IMR-90 (cell line): Measurements from ENCODE around the gene ABHD1. TPM values are rescaled to one million over a fixed set of nuclear protein-coding genes. Genes with fewer than 3 reads are reported as not detected.

Source experiments
- ATAC-seq: fragments of 200-7000 bp; cut with Tn5 transposase; 2 replicates; pipeline ENCODE4 v1.9.1; 2020; ENCODE audit warnings: low read depth, mild to moderate bottlenecking, moderate library complexity
- BruUV-seq: library from RNA; stranded (reverse); fragments of 400-500 nt; replicated peaks from 2 replicates; lab custom pipeline; 2021; lab: Mats Ljungman, UMichigan
- CTCF ChIA-PET: fragments of 300-600 bp; formaldehyde crosslinking; extraction: SDS; loops from one replicate; lab custom pipeline; 2021; ENCODE audit warnings: antibody characterized with exemption; lab: Yijun Ruan, JAX
- POLR2A ChIA-PET: fragments of 300-600 bp; sonication (Branson Sonifier 250); formaldehyde crosslinking; loops from one replicate; lab custom pipeline; 2022; ENCODE audit warnings: antibody characterized with exemption; ENCODE audit not compliant: unreplicated experiment; lab: Charles Lee
- DNase-seq: peaks from one replicate; pipeline ENCODE4 v3.0.0; 2013
- H2AFZ ChIP-seq: replicated peaks from 2 replicates; pipeline ENCODE3; 2013; ENCODE audit warnings: low read length, mild to moderate bottlenecking; ENCODE audit not compliant: poor library complexity
- H2AK5ac ChIP-seq: 2 replicates; pipeline ENCODE4 v1.6.1; 2013; ENCODE audit warnings: low read depth, low read length, inconsistent platforms
- H2AK9ac ChIP-seq: replicated peaks from 2 replicates; pipeline ENCODE3; 2013; ENCODE audit warnings: mild to moderate bottlenecking, low read depth, low read length, moderate library complexity; ENCODE audit not compliant: poor library complexity
- H2BK120ac ChIP-seq: 2 replicates; pipeline ENCODE4 v1.6.1; 2013; ENCODE audit warnings: low read depth, low read length, inconsistent platforms
- H2BK15ac ChIP-seq: 3 replicates; pipeline ENCODE4 v1.6.1; 2013; ENCODE audit warnings: low read depth, low read length, inconsistent platforms
- H2BK20ac ChIP-seq: 2 replicates; pipeline ENCODE4 v1.6.1; 2013; ENCODE audit warnings: low read depth, mild to moderate bottlenecking, inconsistent platforms, low read length, moderate library complexity
- H2BK5ac ChIP-seq: 2 replicates; pipeline ENCODE4 v1.6.1; 2013; ENCODE audit warnings: mild to moderate bottlenecking, low read depth, low read length, inconsistent platforms; ENCODE audit not compliant: poor library complexity, severe bottlenecking
- H3K14ac ChIP-seq: replicated peaks from 2 replicates; pipeline ENCODE4 v1.6.1; 2013; ENCODE audit warnings: low read depth, low read length, inconsistent platforms
- H3K18ac ChIP-seq: 2 replicates; pipeline ENCODE4 v1.6.1; 2013; ENCODE audit warnings: low read depth, low read length, control low read depth
- H3K23ac ChIP-seq: 2 replicates; pipeline ENCODE4 v1.6.1; 2013; ENCODE audit warnings: low read depth, low read length, inconsistent platforms
- H3K27ac ChIP-seq: 2 replicates; pipeline ENCODE4 v1.5.1; 2013; ENCODE audit warnings: mild to moderate bottlenecking, control low read depth, low read length; ENCODE audit not compliant: insufficient read depth
- H3K27me3 ChIP-seq: 2 replicates; pipeline ENCODE4 v1.6.1; 2013; ENCODE audit warnings: low read length; ENCODE audit not compliant: control insufficient read depth, insufficient read depth
- H3K36me3 ChIP-seq: 2 replicates; pipeline ENCODE4 v1.6.1; 2013; ENCODE audit warnings: low read length, mixed read lengths; ENCODE audit not compliant: control insufficient read depth, insufficient read depth
- H3K4ac ChIP-seq: 2 replicates; pipeline ENCODE4 v1.6.1; 2013; ENCODE audit warnings: low read depth, low read length, inconsistent platforms
- H3K4me1 ChIP-seq: 2 replicates; pipeline ENCODE4 v1.6.1; 2013; ENCODE audit warnings: low read length, mixed read lengths; ENCODE audit not compliant: control insufficient read depth, insufficient read depth
- H3K4me2 ChIP-seq: 2 replicates; pipeline ENCODE4 v1.6.1; 2013; ENCODE audit warnings: low read depth, mild to moderate bottlenecking, control low read depth, low read length, moderate library complexity
- H3K4me3 ChIP-seq: 2 replicates; pipeline ENCODE4 v1.5.1; 2013; ENCODE audit warnings: low read depth, mild to moderate bottlenecking, control low read depth, low read length, moderate library complexity; ENCODE audit not compliant: insufficient read depth
- H3K56ac ChIP-seq: 2 replicates; pipeline ENCODE4 v1.6.1; 2013; ENCODE audit warnings: low read length, inconsistent platforms; ENCODE audit not compliant: insufficient read depth; ENCODE audit errors: extremely low read depth
- H3K79me1 ChIP-seq, 2 experiments: 2 replicates each; pipeline ENCODE4 v1.6.1; 2013; ENCODE audit warnings: low read length in 2 of 2, inconsistent platforms in 1 of 2, low read depth in 1 of 2
- H3K9ac ChIP-seq: 2 replicates; pipeline ENCODE4 v1.6.1; 2013; ENCODE audit warnings: low read depth, low read length, control low read depth
- H3K9me1 ChIP-seq: 2 replicates; pipeline ENCODE4 v1.6.1; 2013; ENCODE audit warnings: low read length, inconsistent platforms; ENCODE audit not compliant: insufficient read depth
- H3K9me3 ChIP-seq: 2 replicates; pipeline ENCODE4 v1.6.1; 2013; ENCODE audit warnings: low read length; ENCODE audit not compliant: control insufficient read depth, insufficient read depth
- H4K20me1 ChIP-seq: 2 replicates; pipeline ENCODE4 v1.6.1; 2013; ENCODE audit warnings: low read length, inconsistent platforms; ENCODE audit not compliant: insufficient read depth
- H4K5ac ChIP-seq: 2 replicates; pipeline ENCODE4 v1.6.1; 2013; ENCODE audit warnings: mild to moderate bottlenecking, low read depth, low read length, control low read depth
- H4K8ac ChIP-seq, 2 experiments: 2 replicates each; pipeline ENCODE4 v1.6.1; 2013; ENCODE audit warnings: low read depth in 2 of 2, low read length in 2 of 2, control low read depth in 1 of 2, inconsistent platforms in 1 of 2
- H4K91ac ChIP-seq: 2 replicates; pipeline ENCODE4 v1.6.1; 2013; ENCODE audit warnings: low read depth, low read length, inconsistent platforms; ENCODE audit not compliant: insufficient read depth
- BHLHE40 ChIP-seq: fragments of 150-350 bp; IDR thresholded peaks from 2 replicates; pipeline ENCODE4 v1.6.1; 2016; ENCODE audit warnings: mild to moderate bottlenecking, low read depth, low read length
- CEBPB ChIP-seq: IDR thresholded peaks from 2 replicates; pipeline ENCODE4 v1.6.1; 2012; ENCODE audit warnings: low read depth, low read length, improper control_type of control experiment
- CHD1 ChIP-seq: IDR thresholded peaks from 2 replicates; pipeline ENCODE4 v1.6.1; 2012; ENCODE audit warnings: low read depth, low read length, improper control_type of control experiment
- FOS ChIP-seq: fragments of 150-350 bp; IDR thresholded peaks from 2 replicates; pipeline ENCODE4 v1.6.1; 2016; ENCODE audit warnings: low read depth, low read length
- MAFK ChIP-seq: IDR thresholded peaks from 2 replicates; pipeline ENCODE4 v1.6.1; 2012; ENCODE audit warnings: low read depth, low read length, improper control_type of control experiment
- MAZ ChIP-seq: IDR thresholded peaks from 2 replicates; pipeline ENCODE4 v1.6.1; 2012; ENCODE audit warnings: low read depth, mild to moderate bottlenecking, low read length, improper control_type of control experiment, moderate library complexity, borderline replicate concordance
- MXI1 ChIP-seq: IDR thresholded peaks from 2 replicates; pipeline ENCODE4 v1.6.1; 2012; ENCODE audit warnings: low read depth, mild to moderate bottlenecking, low read length, moderate library complexity, borderline replicate concordance
- NFE2L2 ChIP-seq: fragments of 150-350 bp; IDR thresholded peaks from 2 replicates; pipeline ENCODE4 v1.6.1; 2016; ENCODE audit warnings: low read depth, mild to moderate bottlenecking, low read length
- POLR2A ChIP-seq: IDR thresholded peaks from 2 replicates; pipeline ENCODE4 v1.6.1; 2012; ENCODE audit warnings: mild to moderate bottlenecking, low read depth, low read length
- RAD21 ChIP-seq: IDR thresholded peaks from 2 replicates; pipeline ENCODE4 v1.6.1; 2012; ENCODE audit warnings: low read length, improper control_type of control experiment
- RCOR1 ChIP-seq: IDR thresholded peaks from 2 replicates; pipeline ENCODE4 v1.6.1; 2012; ENCODE audit warnings: mild to moderate bottlenecking, low read length, improper control_type of control experiment; ENCODE audit not compliant: insufficient replicate concordance
- RFX5 ChIP-seq: IDR thresholded peaks from 2 replicates; pipeline ENCODE4 v1.8.0; 2012; ENCODE audit warnings: low read depth, mild to moderate bottlenecking, low read length, moderate library complexity
- SMC3 ChIP-seq: fragments of 150-350 bp; IDR thresholded peaks from 2 replicates; pipeline ENCODE4 v1.6.1; 2016; ENCODE audit warnings: low read depth, mild to moderate bottlenecking, antibody characterized with exemption, low read length, moderate library complexity
- WGBS, 2 experiments: methylation state at CpG; one replicate each; pipeline versions ENCODE4 v1.1.5 to v1.1.7; 2013; ENCODE audit warnings: missing lambda C conversion rate in 2 of 2; ENCODE audit not compliant: insufficient read length in 1 of 2; ENCODE audit errors: extremely low coverage in 2 of 2; 5-methylcytosine and 5-hydroxymethylcytosine counted together
- dilution Hi-C: fragments of 300-500 bp; cut with HindIII; formaldehyde crosslinking; loops from one replicate; pipeline ENCODE4 v1.14.3; 2018; ENCODE audit warnings: low sequenced_read_pairs; ENCODE audit not compliant: unreplicated experiment
- in situ Hi-C: fragments of 300-500 bp; cut with MboI; formaldehyde crosslinking; loops from 3 replicates; pipeline ENCODE4 v1.14.3; 2019; ENCODE audit warnings: low sequenced_read_pairs, inconsistent platforms, mixed read lengths
- intact Hi-C: fragments of 100-400 bp; cut with micrococcal nuclease; formaldehyde crosslinking; loops from 2 replicates; pipeline ENCODE4 v1.10.0; 2022
- polyA plus RNA-seq, 3 experiments: library from polyadenylated mRNA; depleted of rRNA; stranded (reverse); fragments of >200 nt; gene quantifications; 2 replicates each; pipeline ENCODE4 v1.2.3, GENCODE V29; 2012; ENCODE audit warnings: low replicate concordance in 1 of 3
- total RNA-seq: library from RNA; depleted of rRNA; stranded (reverse); fragments of >200 nt; gene quantifications from 2 replicates; pipeline ENCODE4 v1.2.3, GENCODE V29; 2012
- TF ChIP-seq, protein P1 (sequence below): fragments of 150-350 bp; IDR thresholded peaks from 2 replicates; pipeline ENCODE4 v1.6.1; 2016; ENCODE audit warnings: low read depth, mild to moderate bottlenecking, low read length, moderate library complexity, borderline replicate concordance
- TF ChIP-seq, protein P2 (sequence below): fragments of 150-350 bp; IDR thresholded peaks from 2 replicates; pipeline ENCODE4 v1.6.1; 2017; ENCODE audit warnings: mild to moderate bottlenecking, antibody characterized with exemption, low read length, low read depth
- TF ChIP-seq, protein P3 (sequence below): conservative IDR thresholded peaks from 2 replicates; pipeline ENCODE4 v1.5.1; 2012; ENCODE audit warnings: mild to moderate bottlenecking, low read depth, low read length, improper control_type of control experiment

Gene ABHD1
- total and polyA plus RNA-seq, 2 of the 4 experiments (the other 2 are of a cell fraction): 0.24 TPM; not detected in 1

DNA sequence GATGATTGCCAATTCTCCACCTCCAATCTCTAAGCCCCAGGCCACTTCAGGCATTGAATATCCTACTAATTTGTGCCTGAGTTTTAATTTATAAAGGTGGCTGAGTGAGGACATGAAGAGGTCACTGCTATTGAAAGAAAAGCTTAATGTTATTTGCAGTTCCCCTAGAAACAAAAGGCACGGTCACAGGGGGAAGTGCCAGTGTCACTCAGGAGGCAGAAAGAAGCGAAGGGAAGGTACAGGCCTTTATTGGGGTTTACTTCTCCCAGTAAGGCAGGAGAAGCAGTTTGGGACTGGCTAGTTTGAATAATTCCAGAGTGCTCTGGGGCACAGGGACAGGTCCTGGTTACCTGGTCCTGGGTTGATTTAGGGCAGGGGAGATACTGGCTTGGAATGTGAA lies 1.7 kb upstream of the ABHD1 start:
- H3K23ac ChIP-seq: no peak overlapping the region
- H3K56ac ChIP-seq: no peak overlapping the region
- H4K20me1 ChIP-seq: no peaks in the 10 kb centered on the region
- H3K14ac ChIP-seq: no peak overlapping the region
- H4K91ac ChIP-seq: no peak overlapping the region
- ATAC-seq (no peak), DNase-seq (no peak)
- no peak overlapping the region for H4K8ac ChIP-seq
- H3K9me1 ChIP-seq: peaks cover 4% of the 10 kb centered on the region; the same call in 1 of the 2 replicates
- no peak overlapping the region for H3K4me2 ChIP-seq
- H2AK9ac ChIP-seq: no peak overlapping the region
- peaks cover 7% of the 10 kb centered on the region for H3K4me1 ChIP-seq
- peaks cover 6% of the 10 kb centered on the region; the same call in 1 of the 2 replicates for H3K9me3 ChIP-seq
- 80% methylated on average over 1 of the region's 2 CpGs; no CpG with 5 or more reads in 1 of the 2 experiments for WGBS, 2 experiments
- no peak overlapping the region for H3K18ac ChIP-seq
- dilution Hi-C loops (no loop called here), intact Hi-C loops (no loop called here), in situ Hi-C loops (no loop called here)
- POLR2A ChIA-PET: no interaction called here
- H3K79me1 ChIP-seq: no peaks in the 10 kb centered on the region
- H3K9ac ChIP-seq: no peak overlapping the region
- no peak overlapping the region for H2BK120ac ChIP-seq
- no peak overlapping the region for H2BK5ac ChIP-seq
- BruUV-seq: no TSS peak
- H3K4ac ChIP-seq: no peak overlapping the region
- H2AK5ac ChIP-seq: no peak overlapping the region
- peaks cover 58% of the 10 kb centered on the region for H3K27me3 ChIP-seq
- no peak overlapping the region for H2AFZ ChIP-seq
- H3K27ac ChIP-seq: no peak overlapping the region
- no peak overlapping the region for H2BK15ac ChIP-seq
- TF ChIP-seq SMC3 (no peak), MAZ (no peak), CEBPB (no peak), RCOR1 (no peak), MAFK (no peak), POLR2A (no peak), MXI1 (no peak), BHLHE40 (no peak), CHD1 (no peak), NFE2L2 (no peak), RAD21 (no peak), FOS (no peak), RFX5 (no peak)
- TF ChIP-seq, protein P1, sequence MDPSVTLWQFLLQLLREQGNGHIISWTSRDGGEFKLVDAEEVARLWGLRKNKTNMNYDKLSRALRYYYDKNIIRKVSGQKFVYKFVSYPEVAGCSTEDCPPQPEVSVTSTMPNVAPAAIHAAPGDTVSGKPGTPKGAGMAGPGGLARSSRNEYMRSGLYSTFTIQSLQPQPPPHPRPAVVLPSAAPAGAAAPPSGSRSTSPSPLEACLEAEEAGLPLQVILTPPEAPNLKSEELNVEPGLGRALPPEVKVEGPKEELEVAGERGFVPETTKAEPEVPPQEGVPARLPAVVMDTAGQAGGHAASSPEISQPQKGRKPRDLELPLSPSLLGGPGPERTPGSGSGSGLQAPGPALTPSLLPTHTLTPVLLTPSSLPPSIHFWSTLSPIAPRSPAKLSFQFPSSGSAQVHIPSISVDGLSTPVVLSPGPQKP: no peak
- TF ChIP-seq, protein P2, sequence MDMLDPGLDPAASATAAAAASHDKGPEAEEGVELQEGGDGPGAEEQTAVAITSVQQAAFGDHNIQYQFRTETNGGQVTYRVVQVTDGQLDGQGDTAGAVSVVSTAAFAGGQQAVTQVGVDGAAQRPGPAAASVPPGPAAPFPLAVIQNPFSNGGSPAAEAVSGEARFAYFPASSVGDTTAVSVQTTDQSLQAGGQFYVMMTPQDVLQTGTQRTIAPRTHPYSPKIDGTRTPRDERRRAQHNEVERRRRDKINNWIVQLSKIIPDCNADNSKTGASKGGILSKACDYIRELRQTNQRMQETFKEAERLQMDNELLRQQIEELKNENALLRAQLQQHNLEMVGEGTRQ: no peak
- TF ChIP-seq, protein P3, sequence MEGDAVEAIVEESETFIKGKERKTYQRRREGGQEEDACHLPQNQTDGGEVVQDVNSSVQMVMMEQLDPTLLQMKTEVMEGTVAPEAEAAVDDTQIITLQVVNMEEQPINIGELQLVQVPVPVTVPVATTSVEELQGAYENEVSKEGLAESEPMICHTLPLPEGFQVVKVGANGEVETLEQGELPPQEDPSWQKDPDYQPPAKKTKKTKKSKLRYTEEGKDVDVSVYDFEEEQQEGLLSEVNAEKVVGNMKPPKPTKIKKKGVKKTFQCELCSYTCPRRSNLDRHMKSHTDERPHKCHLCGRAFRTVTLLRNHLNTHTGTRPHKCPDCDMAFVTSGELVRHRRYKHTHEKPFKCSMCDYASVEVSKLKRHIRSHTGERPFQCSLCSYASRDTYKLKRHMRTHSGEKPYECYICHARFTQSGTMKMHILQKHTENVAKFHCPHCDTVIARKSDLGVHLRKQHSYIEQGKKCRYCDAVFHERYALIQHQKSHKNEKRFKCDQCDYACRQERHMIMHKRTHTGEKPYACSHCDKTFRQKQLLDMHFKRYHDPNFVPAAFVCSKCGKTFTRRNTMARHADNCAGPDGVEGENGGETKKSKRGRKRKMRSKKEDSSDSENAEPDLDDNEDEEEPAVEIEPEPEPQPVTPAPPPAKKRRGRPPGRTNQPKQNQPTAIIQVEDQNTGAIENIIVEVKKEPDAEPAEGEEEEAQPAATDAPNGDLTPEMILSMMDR: no peak
- H3K4me3 ChIP-seq: no peak overlapping the region
- no peaks in the 10 kb centered on the region for H3K36me3 ChIP-seq
- CTCF ChIA-PET: no interaction called here
- no peak overlapping the region for H4K5ac ChIP-seq
- H2BK20ac ChIP-seq: no peak overlapping the region
